Measurements from ENCODE around the gene CCDC18.

DNA sequence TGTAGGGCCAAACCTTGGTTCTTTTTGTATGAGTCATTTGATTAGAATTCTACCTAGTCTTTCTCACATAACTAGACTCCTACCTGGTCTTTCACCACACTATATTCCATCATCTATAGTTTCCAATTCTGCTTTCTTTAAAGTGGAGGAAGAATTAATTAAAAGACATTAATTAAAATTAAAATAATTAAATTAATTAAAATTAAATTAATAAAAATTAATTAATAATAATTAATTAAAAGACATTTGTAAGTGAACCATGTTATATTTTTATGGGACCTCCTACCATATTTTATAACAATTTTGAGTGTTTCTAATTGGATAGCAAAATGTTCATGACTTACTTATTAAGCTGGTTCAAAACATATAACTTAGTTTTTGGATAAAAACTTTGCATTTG is 77.4 kb downstream of the CCDC18 start:
- TF ChIP-seq, protein P1, sequence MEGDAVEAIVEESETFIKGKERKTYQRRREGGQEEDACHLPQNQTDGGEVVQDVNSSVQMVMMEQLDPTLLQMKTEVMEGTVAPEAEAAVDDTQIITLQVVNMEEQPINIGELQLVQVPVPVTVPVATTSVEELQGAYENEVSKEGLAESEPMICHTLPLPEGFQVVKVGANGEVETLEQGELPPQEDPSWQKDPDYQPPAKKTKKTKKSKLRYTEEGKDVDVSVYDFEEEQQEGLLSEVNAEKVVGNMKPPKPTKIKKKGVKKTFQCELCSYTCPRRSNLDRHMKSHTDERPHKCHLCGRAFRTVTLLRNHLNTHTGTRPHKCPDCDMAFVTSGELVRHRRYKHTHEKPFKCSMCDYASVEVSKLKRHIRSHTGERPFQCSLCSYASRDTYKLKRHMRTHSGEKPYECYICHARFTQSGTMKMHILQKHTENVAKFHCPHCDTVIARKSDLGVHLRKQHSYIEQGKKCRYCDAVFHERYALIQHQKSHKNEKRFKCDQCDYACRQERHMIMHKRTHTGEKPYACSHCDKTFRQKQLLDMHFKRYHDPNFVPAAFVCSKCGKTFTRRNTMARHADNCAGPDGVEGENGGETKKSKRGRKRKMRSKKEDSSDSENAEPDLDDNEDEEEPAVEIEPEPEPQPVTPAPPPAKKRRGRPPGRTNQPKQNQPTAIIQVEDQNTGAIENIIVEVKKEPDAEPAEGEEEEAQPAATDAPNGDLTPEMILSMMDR (conservative IDR thresholded peaks at IDR 0.05 in 1 of 2, IDR thresholded peaks at IDR 0.05 in 1 of 2; ENCODE audit: extremely low read depth in 1 of 2, insufficient read depth in 1 of 2, low read depth in 1 of 2, low read length in 2 of 2), result no peak
- no peak for TF ChIP-seq EZH2 (IDR thresholded peaks at IDR 0.05; ENCODE audit: borderline replicate concordance, low read length)
